ENCODE data around the gene HMGXB4. TPM values are rescaled to one million over a fixed set of nuclear protein-coding genes. Genes with fewer than 3 reads are reported as not detected.

HMGXB4 gene
- total RNA-seq, 2 experiments from 2014 or later = 35.9 to 37.7 TPM

- CTCF ChIA-PET = no interaction called here
- POLR2A ChIA-PET = no interaction called here
These were observed 65.6 kb downstream of the HMGXB4 start for GRCh38 chr22:35322893-35323292.

GRCh38 chr22:35323305-35323704, 66.0 kb downstream of the HMGXB4 start:
- ChIA-PET POLR2A (no interaction called here), CTCF (no interaction called here)

GRCh38 chr22:35324067-35324466, 66.8 kb downstream of the HMGXB4 start:
- CTCF ChIA-PET = no interaction called here
- POLR2A ChIA-PET = interaction anchor here (0.7 kb wide), 2 partner anchors 25 to 930 kb away, joined by 9 to 13 read pairs; no protein-coding TSS in a partner anchor

- ChIA-PET POLR2A (interaction anchor here (0.7 kb wide), 1 partner anchor 26 kb away, joined by 13 read pairs; no protein-coding TSS in a partner anchor), CTCF (no interaction called here)
These were observed 67.5 kb downstream of the HMGXB4 start for GRCh38 chr22:35324762-35325161.

- ChIA-PET POLR2A (no interaction called here), CTCF (no interaction called here)
These were observed 67.9 kb downstream of the HMGXB4 start for GRCh38 chr22:35325209-35325608.

GRCh38 chr22:35326854-35327562, 69.7 kb downstream of the HMGXB4 start:
- CTCF ChIA-PET = no interaction called here
- POLR2A ChIA-PET = no interaction called here

GRCh38 chr22:35327690-35328471, 70.6 kb downstream of the HMGXB4 start:
- ChIA-PET POLR2A (no interaction called here), CTCF (interaction anchor here (1.1 kb wide), 1 partner anchor 10 kb away, joined by 3 read pairs; no protein-coding TSS in a partner anchor)

GRCh38 chr22:35328472-35328885, 71.2 kb downstream of the HMGXB4 start:
- CTCF ChIA-PET = interaction anchor here (1.1 kb wide), 1 partner anchor 9 kb away, joined by 3 read pairs; no protein-coding TSS in a partner anchor
- POLR2A ChIA-PET = no interaction called here

- ChIA-PET POLR2A (interaction anchor here (2.0 kb wide), 1 partner anchor 29 kb away, joined by 8 read pairs; the partner anchor contains the start of gene TOM1), CTCF (interaction anchor here (0.6 to 1.8 kb wide), 3 partner anchors 8 to 226 kb away, joined by 3 to 6 read pairs (median 4); no protein-coding TSS in a partner anchor)
These were observed 72.0 kb downstream of the HMGXB4 start for GRCh38 chr22:35329114-35329847.

GRCh38 chr22:35330258-35330861, 73.1 kb downstream of the HMGXB4 start:
- POLR2A ChIA-PET = interaction anchor here (0.7 to 2.0 kb wide), 4 partner anchors 11 to 31 kb away, joined by 3 to 11 read pairs (median 6); partner anchors contain the start of gene TOM1

GRCh38 chr22:35332278-35332677, 75.0 kb downstream of the HMGXB4 start:
- POLR2A ChIA-PET = no interaction called here
- CTCF ChIA-PET = no interaction called here

More at GRCh38 chr22:35330258-35330861, 73.1 kb downstream of the HMGXB4 start:
- CTCF ChIA-PET = interaction anchor here (0.6 to 1.8 kb wide), 4 partner anchors 28 to 251 kb away, joined by 3 to 6 read pairs (median 3); no protein-coding TSS in a partner anchor

GRCh38 chr22:35333220-35333619, 75.9 kb downstream of the HMGXB4 start:
- ChIA-PET POLR2A (no interaction called here), CTCF (interaction anchor here (1.8 kb wide), 1 partner anchor 17 kb away, joined by 7 read pairs; no protein-coding TSS in a partner anchor)

- CTCF ChIA-PET = interaction anchor here (1.7 to 1.8 kb wide), 2 partner anchors 14 to 16 kb away, joined by 5 to 7 read pairs; no protein-coding TSS in a partner anchor
- POLR2A ChIA-PET = no interaction called here
These were observed 76.7 kb downstream of the HMGXB4 start for GRCh38 chr22:35334004-35334403.

GRCh38 chr22:35335468-35335867, 78.2 kb downstream of the HMGXB4 start:
- CTCF ChIA-PET = interaction anchor here (1.7 kb wide), 1 partner anchor 13 kb away, joined by 5 read pairs; no protein-coding TSS in a partner anchor

GRCh38 chr22:35335936-35336781, 78.9 kb downstream of the HMGXB4 start:
- POLR2A ChIA-PET = no interaction called here
- CTCF ChIA-PET = no interaction called here

More at GRCh38 chr22:35335468-35335867, 78.2 kb downstream of the HMGXB4 start:
- POLR2A ChIA-PET = no interaction called here

GRCh38 chr22:35337932-35338331, 80.6 kb downstream of the HMGXB4 start:
- POLR2A ChIA-PET = no interaction called here
- CTCF ChIA-PET = interaction anchor here (1.0 to 2.4 kb wide), 2 partner anchors 9 to 12 kb away, joined by 3 to 8 read pairs; no protein-coding TSS in a partner anchor

- POLR2A ChIA-PET = no interaction called here
- CTCF ChIA-PET = no interaction called here
These were observed 84.0 kb downstream of the HMGXB4 start for GRCh38 chr22:35341090-35341874.
